GM04503 (cell line): ENCODE data around the gene WWOX.

Source experiments
- DNase-seq: peaks from one replicate; pipeline ENCODE4 v3.0.0-alpha.2; 2012; ENCODE audit warnings: low read depth

The WWOX gene

GRCh38 chr16:78396673-78397072, 297.2 kb downstream of the WWOX start:
- DNase-seq = no peak

- no peak for DNase-seq
These were observed 299.9 kb downstream of the WWOX start for GRCh38 chr16:78399384-78399783.

GRCh38 chr16:78402833-78403232, 303.4 kb downstream of the WWOX start:
- DNase-seq = no peak

GRCh38 chr16:78405040-78405439, 305.6 kb downstream of the WWOX start:
- DNase-seq = no peak

- no peak for DNase-seq
These were observed 306.4 kb downstream of the WWOX start for GRCh38 chr16:78405833-78406232.

GRCh38 chr16:78407191-78407590, 307.7 kb downstream of the WWOX start:
- DNase-seq = no peak

- DNase-seq = no peak
These were observed 314.2 kb downstream of the WWOX start for GRCh38 chr16:78413651-78414050.

- no peak for DNase-seq
These were observed 315.6 kb downstream of the WWOX start for GRCh38 chr16:78415013-78415412.

GRCh38 chr16:78415669-78416068, 316.2 kb downstream of the WWOX start:
- DNase-seq = no peak

GRCh38 chr16:78416400-78416799, 316.9 kb downstream of the WWOX start:
- no peak for DNase-seq

GRCh38 chr16:78421181-78421708, 321.8 kb downstream of the WWOX start:
- DNase-seq = no peak

- DNase-seq = no peak
These were observed 325.8 kb downstream of the WWOX start for GRCh38 chr16:78425281-78425680.

GRCh38 chr16:78425891-78426510, 326.5 kb downstream of the WWOX start:
- no peak for DNase-seq

GRCh38 chr16:78428193-78428592, 328.7 kb downstream of the WWOX start:
- no peak for DNase-seq

- DNase-seq = no peak
These were observed 330.8 kb downstream of the WWOX start for GRCh38 chr16:78430281-78430680.

- DNase-seq = no peak
These were observed 331.7 kb downstream of the WWOX start for GRCh38 chr16:78431004-78431670.

- no peak for DNase-seq
These were observed 332.2 kb downstream of the WWOX start for GRCh38 chr16:78431701-78432100.

GRCh38 chr16:78432451-78432850, 333.0 kb downstream of the WWOX start:
- DNase-seq = no peak

GRCh38 chr16:78433116-78433515, 333.7 kb downstream of the WWOX start:
- DNase-seq = no peak

GRCh38 chr16:78434401-78434800, 334.9 kb downstream of the WWOX start:
- DNase-seq = no peak

GRCh38 chr16:78435260-78435659, 335.8 kb downstream of the WWOX start:
- DNase-seq = no peak

GRCh38 chr16:78436023-78436422, 336.6 kb downstream of the WWOX start:
- no peak for DNase-seq

GRCh38 chr16:78436846-78437245, 337.4 kb downstream of the WWOX start:
- DNase-seq = no peak
